Upper lobe of left lung (tissue), 6 donors: ENCODE data around the gene FAF1. TPM values are rescaled to one million over a fixed set of nuclear protein-coding genes. Genes with fewer than 3 reads are reported as not detected.

Experiments
- ATAC-seq, 2 donors: fragments of 200-7000 bp; cut with Tn5 transposase; one replicate each; pipeline ENCODE4 v1.9.1; 2022; ENCODE audit warnings: mild to moderate bottlenecking in 2 of 2, moderate library complexity in 2 of 2; ENCODE audit not compliant: low FRiP score in 2 of 2
- DNase-seq, 2 donors: peaks; one replicate each; pipeline ENCODE4 v3.0.0-alpha.2; 2019 to 2020
- H3K27ac ChIP-seq, 4 donors: fragments of 200-600 bp; sonication (generic); one replicate each; pipeline ENCODE4 v1.5.1; 2016 to 2019
- H3K27me3 ChIP-seq, 4 donors: fragments of 200-600 bp; sonication (generic); one replicate each; pipeline ENCODE4 v1.5.1; 2017 to 2019
- H3K36me3 ChIP-seq, 4 donors: fragments of 200-600 bp; sonication (generic); one replicate each; pipeline ENCODE4 v1.5.1; 2016 to 2019
- H3K4me1 ChIP-seq, 4 donors: fragments of 200-600 bp; sonication (generic); one replicate each; pipeline ENCODE4 v1.5.1; 2018 to 2019
- H3K4me3 ChIP-seq, 4 donors: fragments of 200-600 bp; sonication (generic); one replicate each; pipeline ENCODE4 v1.5.1; 2017 to 2019; ENCODE audit warnings: mild to moderate bottlenecking in 2 of 4, moderate library complexity in 1 of 4
- H3K9me3 ChIP-seq, 4 donors: fragments of 200-600 bp; sonication (generic); one replicate each; pipeline ENCODE4 v1.5.1; 2018 to 2019
- CTCF ChIP-seq, 6 experiments: fragments of 450-650 bp in 4 of 6; fragments of 200-600 bp in 2 of 6; sonication (generic) in 2 of 6; IDR thresholded peaks; one replicate each; pipeline ENCODE4 v1.5.1; 2016 to 2019; ENCODE audit warnings: antibody characterized with exemption in 6 of 6
- EP300 ChIP-seq, 4 donors: sonication (generic); formaldehyde crosslinking; IDR thresholded peaks; one replicate each; pipeline ENCODE4 v1.5.1; 2017; ENCODE audit warnings: antibody characterized with exemption in 4 of 4, control low read depth in 2 of 4
- POLR2A ChIP-seq, 4 donors: fragments of 450-650 bp; IDR thresholded peaks; one replicate each; pipeline ENCODE4 v1.5.1; 2016 to 2017; ENCODE audit warnings: antibody characterized with exemption in 4 of 4, mild to moderate bottlenecking in 2 of 4
- POLR2AphosphoS5 ChIP-seq, 2 donors: sonication (generic); formaldehyde crosslinking; IDR thresholded peaks; one replicate each; pipeline ENCODE4 v1.5.1; 2017; ENCODE audit warnings: antibody characterized with exemption in 2 of 2
- WGBS, 2 donors: methylation state at CpG; one replicate each; pipeline ENCODE4 v1.1.5; 2017 to 2018; 5-methylcytosine and 5-hydroxymethylcytosine counted together
- total RNA-seq, 6 donors: library from RNA; depleted of rRNA in 4 of 6; stranded (reverse); fragments of >200 nt in 4 of 6; gene quantifications; one replicate each; pipeline versions ENCODE4 v1.1.0 to v1.2.1, GENCODE V29; 2016 to 2021
- donor health status: DM: no; HTN: no; CAD: no; lungs with moderate emphysema.
- donor health status: DM: no; HTN: yes; CAD: no; lungs with severe emphysema.

The FAF1 gene
- total RNA-seq, 6 donors from 2014 or later: 30.2 to 52.3 (median 35.0) TPM

DNA sequence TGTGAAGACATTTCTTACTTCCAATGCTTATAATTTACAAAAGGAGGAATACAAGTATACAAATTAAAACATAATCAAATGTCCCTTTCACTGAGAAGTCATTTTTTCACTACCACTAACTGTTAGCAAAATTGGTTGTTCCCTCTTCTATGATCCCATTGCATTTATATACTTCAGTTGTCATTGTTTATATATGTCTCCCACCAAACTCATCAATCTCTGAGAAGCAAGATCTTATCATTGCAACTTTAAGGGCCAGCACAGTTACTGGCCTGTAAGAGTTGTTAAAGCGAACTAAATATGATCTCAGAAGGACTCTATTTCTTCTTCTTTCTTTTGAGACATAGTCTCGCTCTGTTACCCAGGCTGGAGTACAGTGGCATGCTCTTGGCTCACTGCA is 313.5 kb downstream of the FAF1 start:
- WGBS, 2 donors: 93 to 95% methylated on average over 2 of the region's 2 CpGs
- peaks cover 0 to 12% (median 9%) of the 10 kb centered on the region in 4 donors for H3K4me1 ChIP-seq
- H3K9me3 ChIP-seq: no peaks in the 10 kb centered on the region
- peaks cover 0 to 2% (median 0%) of the 10 kb centered on the region in 4 donors for H3K36me3 ChIP-seq
- TF ChIP-seq EP300 (IDR thresholded peaks at IDR 0.05) (no peak), CTCF (IDR thresholded peaks at IDR 0.05) (no peak), POLR2A (IDR thresholded peaks at IDR 0.05) (no peak), POLR2AphosphoS5 (IDR thresholded peaks at IDR 0.05) (no peak)
- H3K4me3 ChIP-seq: no peak overlapping the region
- DNase-seq (no peak), ATAC-seq (no peak)
- H3K27me3 ChIP-seq: no peaks in the 10 kb centered on the region
- H3K27ac ChIP-seq: no peak overlapping the region

- H3K27ac ChIP-seq: peak overlapping the region; percentile 49 to 73 (median 60)
- DNase-seq (no peak), ATAC-seq (no peak)
- H3K27me3 ChIP-seq: no peaks in the 10 kb centered on the region
- peaks cover 0 to 12% (median 9%) of the 10 kb centered on the region in 4 donors for H3K4me1 ChIP-seq
- H3K36me3 ChIP-seq: peaks cover 0 to 2% (median 0%) of the 10 kb centered on the region in 4 donors
- no peak for TF ChIP-seq POLR2AphosphoS5 (IDR thresholded peaks at IDR 0.05)
- TF ChIP-seq EP300 (IDR thresholded peaks at IDR 0.05): no peak
- no peak for TF ChIP-seq POLR2A (IDR thresholded peaks at IDR 0.05)
- no peak for TF ChIP-seq CTCF (IDR thresholded peaks at IDR 0.05)
- WGBS, 2 donors: 78 to 79% methylated on average over 1 of the region's 1 CpG
- H3K4me3 ChIP-seq: no peak overlapping the region
- H3K9me3 ChIP-seq: no peaks in the 10 kb centered on the region
These were observed 314.9 kb downstream of the FAF1 start for GRCh38 chr1:50645139-50645538.

GRCh38 chr1:50644447-50645105 is 315.5 kb downstream of the FAF1 start:
- peaks cover 0 to 12% (median 9%) of the 10 kb centered on the region in 4 donors for H3K4me1 ChIP-seq
- H3K36me3 ChIP-seq: peaks cover 0 to 2% (median 0%) of the 10 kb centered on the region in 4 donors
- TF ChIP-seq CTCF (IDR thresholded peaks at IDR 0.05) (no peak), POLR2A (IDR thresholded peaks at IDR 0.05) (peak in 1 of 4 donors; percentile 12)
- no peaks in the 10 kb centered on the region for H3K9me3 ChIP-seq
- DNase-seq (no peak), ATAC-seq (no peak)
- WGBS, 2 donors: 36 to 49% methylated on average over 2 of the region's 2 CpGs
- H3K27me3 ChIP-seq: no peaks in the 10 kb centered on the region
- H3K4me3 ChIP-seq: peak overlapping the region in 2 of 4 donors; percentile 25 to 35
- peak overlapping the region; percentile 49 to 73 (median 60) for H3K27ac ChIP-seq

DNA sequence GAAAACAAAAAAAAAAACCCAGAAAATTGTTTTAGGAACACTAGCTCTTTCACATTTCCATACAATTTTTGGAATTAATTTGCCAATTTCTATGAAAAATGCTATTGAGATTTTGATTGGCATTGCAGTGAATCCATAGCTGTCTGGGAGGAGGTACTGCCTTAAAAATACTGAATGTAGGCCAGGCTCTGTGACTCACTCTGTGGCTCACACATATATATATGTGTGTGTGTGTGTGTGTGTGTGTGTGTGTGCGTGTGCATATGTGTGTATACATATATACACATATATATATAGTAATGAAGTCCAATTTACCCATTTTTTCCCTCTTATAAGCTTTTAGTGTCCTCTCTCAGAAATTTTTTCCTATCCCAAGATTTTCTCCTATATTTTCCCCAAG is 322.6 kb downstream of the FAF1 start:
- Histone ChIP-seq H3K9me3 (no peaks in the 10 kb centered on the region), H3K27ac (no peak overlapping the region), H3K4me3 (no peak overlapping the region), H3K4me1 (peaks cover 0 to 3% (median 0%) of the 10 kb centered on the region in 4 donors), H3K27me3 (no peaks in the 10 kb centered on the region), H3K36me3 (no peaks in the 10 kb centered on the region)
- ATAC-seq: no peak
- TF ChIP-seq POLR2A (IDR thresholded peaks at IDR 0.05) (no peak), POLR2AphosphoS5 (IDR thresholded peaks at IDR 0.05) (no peak)
- WGBS, 2 donors: 41 to 75% methylated on average over 1 of the region's 1 CpG
- no peak for DNase-seq

DNA sequence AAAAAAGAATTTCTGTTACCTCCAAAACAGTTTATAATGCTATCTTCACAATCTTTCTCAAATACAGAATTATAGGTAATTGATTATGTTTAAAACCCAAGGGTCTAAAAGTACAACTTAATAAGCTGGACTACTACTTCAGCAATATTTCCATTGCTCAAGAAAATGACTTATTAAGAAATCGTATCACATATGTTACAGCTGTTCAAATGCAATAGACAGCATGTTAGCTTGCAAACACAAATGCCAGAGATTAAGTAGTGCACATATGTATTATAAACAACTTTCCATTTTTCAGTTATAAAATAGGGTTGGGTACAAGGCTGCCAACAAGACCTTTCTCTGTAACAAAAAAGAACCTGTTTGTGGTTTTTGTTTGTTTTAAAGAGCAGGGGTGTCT is 325.8 kb downstream of the FAF1 start:
- peaks cover 0 to 3% (median 0%) of the 10 kb centered on the region in 4 donors for H3K4me1 ChIP-seq
- 77 to 88% methylated on average over 1 of the region's 1 CpG for WGBS, 2 donors
- no peaks in the 10 kb centered on the region for H3K27me3 ChIP-seq
- H3K27ac ChIP-seq: no peak overlapping the region
- no peak overlapping the region for H3K4me3 ChIP-seq
- no peak for DNase-seq
- no peak for ATAC-seq
- no peak for TF ChIP-seq EP300 (IDR thresholded peaks at IDR 0.05)
- TF ChIP-seq POLR2A (IDR thresholded peaks at IDR 0.05): no peak
- TF ChIP-seq CTCF (IDR thresholded peaks at IDR 0.05): no peak
- TF ChIP-seq POLR2AphosphoS5 (IDR thresholded peaks at IDR 0.05): no peak
- H3K36me3 ChIP-seq: no peaks in the 10 kb centered on the region
- H3K9me3 ChIP-seq: no peaks in the 10 kb centered on the region
